Endometrial microvascular endothelial cells (primary cell): Measurements from ENCODE around the gene CLIP3. TPM values are rescaled to one million over a fixed set of nuclear protein-coding genes. Genes with fewer than 3 reads are reported as not detected.

ENCODE experiments used
- in situ Hi-C: cut with HindIII; loops from 2 replicates; pipeline ENCODE4 v1.10.0; 2017; ENCODE audit warnings: low sequenced_read_pairs, low pct_unique_long_range_greater_than_20kb; ENCODE audit errors: inconsistent ontology term
- total RNA-seq: library from RNA; depleted of rRNA; stranded (reverse); fragments of >200 nt; gene quantifications from one replicate; pipeline ENCODE4 v1.2.3, GENCODE V29; 2015; ENCODE audit errors: inconsistent ontology term

The CLIP3 gene
- total RNA-seq, 1 donor from 2014 or later: 5.9 TPM

DNA sequence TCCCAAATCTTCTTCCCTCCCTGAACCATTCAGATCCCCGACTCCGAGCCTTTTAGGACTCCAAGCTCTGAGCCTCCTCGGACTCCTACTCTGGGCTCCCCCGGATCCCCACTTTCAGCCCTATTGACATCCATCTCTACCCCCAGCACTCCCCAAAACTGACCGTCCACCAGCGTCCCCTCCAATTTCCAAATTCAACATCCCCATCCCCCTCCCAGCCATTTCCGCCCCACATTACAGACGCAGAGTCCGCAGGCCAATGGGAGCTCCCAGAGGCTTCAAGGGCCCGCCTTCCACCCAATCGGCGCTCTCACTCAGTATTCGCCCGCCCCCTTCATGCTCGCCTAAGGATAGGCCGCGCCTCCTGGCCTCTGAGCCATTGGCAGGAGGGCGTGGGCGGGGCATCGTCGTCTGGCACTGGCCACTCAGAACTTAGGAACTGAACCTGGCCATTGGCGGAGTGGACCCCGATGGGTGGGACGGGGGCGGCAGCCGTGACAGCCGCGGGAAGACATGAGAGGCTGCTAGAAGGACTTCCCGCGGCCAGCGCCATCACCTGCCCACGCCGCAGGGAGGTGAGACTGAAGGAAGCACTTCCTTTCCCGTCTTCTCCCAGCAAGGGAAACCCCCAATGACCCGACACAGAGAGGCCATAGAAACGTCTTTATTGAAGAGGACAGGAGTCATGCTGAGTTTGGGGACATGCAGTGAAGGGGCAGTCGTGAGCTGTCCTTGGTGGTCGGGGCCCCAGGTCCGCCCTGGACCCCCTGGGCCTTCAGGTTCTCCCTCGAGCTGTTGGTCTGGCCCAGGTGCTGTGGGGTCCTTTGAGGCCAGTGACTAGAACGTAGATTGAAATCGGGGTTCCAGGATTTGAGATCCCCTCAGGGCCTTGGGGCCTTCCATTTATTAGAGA is 18.4 kb downstream of the CLIP3 start, which contains the start of gene ALKBH6:
TSS of gene ALKBH6 (minus strand) at position 202 of the 913 bp plus-strand sequence. CDS start 816 bp downstream, outside the sequence.
- in situ Hi-C loops: no loop called here

DNA sequence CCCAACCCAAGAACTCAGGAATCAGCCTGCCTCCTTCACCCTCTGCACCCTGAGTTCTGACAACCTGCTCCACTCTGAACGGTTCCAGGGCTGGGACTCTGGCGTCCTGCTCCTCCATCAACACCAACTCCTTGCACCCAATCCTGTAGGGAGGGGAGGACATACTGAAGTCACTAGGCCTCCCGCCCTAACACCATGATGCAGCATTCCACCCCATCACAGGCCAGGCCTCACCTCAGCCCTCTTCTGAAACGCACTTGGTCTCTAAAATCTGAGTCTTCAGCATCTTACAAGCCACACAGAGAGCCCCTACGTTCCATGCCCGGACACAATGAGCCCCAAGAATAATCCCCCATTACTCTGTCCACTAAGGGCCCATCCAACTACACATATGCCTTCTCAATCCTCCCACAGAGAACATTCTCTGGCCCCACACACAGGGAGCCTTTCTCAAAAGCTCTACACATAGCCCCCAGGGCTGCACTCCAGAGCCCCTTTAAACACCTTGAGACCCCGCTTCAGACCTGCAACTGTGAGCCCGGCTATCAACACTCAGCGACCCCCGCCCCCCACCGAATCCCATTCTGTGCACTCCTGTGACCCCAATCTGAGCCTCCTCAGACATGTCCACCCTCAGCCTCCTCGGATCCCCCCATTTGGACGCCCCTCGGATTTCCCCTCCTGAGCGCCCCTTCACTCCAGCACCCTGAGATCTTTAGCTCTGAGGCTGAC is 19.2 kb downstream of the CLIP3 start:
- in situ Hi-C loops: no loop called here

DNA sequence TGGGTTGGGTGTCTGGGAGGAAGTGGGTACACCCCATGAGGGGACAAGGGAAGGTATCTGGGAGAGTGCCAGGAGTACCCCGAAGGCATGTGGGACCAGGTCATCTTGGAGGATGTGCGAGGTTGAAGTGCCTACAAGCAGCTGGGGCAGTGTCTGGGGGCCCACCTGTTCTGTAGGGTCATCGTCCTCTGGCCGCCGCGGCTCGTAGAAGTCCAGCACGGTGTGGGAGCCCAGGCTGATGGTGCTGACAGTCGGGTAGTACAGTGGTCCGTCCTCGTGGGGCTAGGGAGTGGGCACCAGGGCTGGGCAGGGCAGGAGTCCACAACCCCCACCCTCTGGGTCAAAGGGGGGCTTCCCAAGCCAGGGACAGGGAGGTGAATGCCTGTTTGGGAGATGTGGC is 22.3 kb downstream of the CLIP3 start:
- in situ Hi-C loops: no loop called here

DNA sequence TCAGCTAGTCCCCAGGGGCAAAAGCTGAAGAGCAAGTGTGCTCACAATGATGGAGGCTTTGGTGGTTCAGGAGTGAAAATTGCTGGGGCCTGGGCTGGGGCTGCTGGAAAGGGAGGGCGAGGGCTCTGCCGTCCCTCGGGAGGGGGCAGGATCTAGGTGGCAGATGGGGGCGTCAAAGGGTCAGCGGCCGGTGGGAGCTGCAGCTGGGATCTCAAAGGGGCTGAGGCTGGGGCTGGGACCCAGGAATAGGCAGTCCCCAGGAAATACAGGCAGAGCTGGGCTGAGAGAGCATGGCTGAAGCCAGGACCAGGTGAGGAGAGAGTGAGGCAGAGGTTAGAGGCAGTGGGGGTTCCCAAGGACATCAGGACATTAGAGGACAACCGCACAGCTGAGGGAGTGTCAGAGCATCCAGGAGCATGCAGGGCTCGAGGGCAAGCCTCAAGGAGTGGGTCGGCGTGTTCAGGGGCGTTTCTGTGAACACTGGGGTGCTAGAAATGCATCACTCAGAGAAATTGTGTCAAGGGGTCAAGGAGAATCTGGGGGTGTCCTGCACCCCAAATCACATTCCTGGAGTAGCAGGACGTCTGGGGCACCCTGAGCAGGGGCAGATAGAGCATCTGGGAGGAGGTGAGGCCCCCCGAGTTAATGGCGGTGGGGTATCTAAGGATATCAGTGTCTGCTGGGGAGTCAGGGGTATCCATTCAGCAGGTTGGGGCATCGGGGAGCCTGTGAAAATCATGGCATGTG is 22.9 kb downstream of the CLIP3 start:
- in situ Hi-C loops: no loop called here

DNA sequence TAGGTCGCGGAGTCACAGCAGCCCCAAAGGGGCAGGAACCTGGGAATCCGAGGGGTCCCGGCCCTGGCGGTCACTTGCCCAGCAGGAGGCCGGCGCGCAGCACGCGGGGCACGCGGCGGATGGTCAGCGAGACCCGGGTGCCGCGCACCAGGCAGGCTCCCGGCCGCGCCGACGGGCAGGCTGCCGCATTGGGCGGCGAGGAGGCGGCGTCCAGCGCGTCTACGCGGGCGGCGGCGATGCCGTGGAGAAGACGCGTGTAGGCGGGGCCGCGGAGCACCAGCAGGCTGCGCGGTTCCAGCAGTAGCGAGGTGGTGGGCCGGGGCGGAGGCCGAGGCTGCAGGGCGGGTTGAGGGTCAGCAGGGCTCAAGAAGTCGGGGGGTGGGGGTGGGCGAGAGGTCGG is 23.5 kb downstream of the CLIP3 start:
- in situ Hi-C loops: no loop called here

DNA sequence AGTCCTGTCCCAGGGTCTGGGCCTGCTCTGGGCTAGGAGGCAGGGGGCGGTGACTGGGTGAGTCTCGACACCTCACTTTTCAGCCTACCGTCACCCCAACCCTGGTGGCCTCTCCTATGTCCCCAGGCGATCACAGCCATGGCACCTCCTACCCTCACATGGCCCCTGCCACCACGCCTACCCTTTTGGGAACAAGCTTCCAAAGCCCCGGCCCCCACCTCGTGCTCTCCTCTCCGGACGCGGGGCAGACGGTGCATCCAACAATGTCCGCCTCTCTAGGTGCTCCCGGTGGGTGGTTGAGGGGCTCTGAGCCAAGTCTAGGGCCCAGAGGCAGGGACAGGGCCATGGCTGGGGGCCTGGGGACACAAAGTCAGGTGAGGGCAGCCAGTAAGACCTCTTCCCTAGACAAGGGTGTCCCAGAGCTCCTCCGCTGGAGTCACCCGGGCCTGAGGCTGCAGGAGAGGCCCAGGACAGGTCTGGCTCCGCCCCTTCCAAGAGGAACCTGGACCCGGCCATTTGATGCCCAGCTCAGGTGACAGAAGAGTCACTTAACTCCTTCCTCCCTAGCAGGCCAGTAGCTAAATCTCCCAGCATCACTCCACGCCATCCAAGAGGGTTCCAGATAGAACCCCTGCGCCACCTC is 24.2 kb downstream of the CLIP3 start, which contains the start of gene SYNE4:
TSS of gene SYNE4 (minus strand) at position 478 of the 643 bp plus-strand sequence. CDS start at position 346, 132 bp downstream.
- in situ Hi-C loops: no loop called here

DNA sequence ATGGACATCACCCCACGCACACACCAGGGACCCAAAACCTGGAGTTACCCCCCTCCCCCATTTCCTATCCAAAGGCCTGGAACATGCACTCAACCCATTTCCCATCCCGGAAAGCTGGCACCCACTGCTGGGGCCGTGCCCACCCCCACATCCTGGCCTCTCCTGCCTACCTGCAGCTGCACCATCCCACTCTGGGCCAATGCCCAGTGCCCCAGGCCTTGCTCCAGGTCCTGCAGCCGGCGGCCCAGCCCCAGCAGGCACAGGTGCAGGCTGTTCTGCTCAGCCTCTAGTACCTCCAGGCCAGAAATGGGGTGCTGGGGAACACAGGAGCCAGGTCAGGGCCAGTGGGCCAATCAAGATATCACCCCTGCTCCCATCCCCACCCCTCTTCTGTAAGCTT is 25.7 kb downstream of the CLIP3 start:
- in situ Hi-C loops: no loop called here

DNA sequence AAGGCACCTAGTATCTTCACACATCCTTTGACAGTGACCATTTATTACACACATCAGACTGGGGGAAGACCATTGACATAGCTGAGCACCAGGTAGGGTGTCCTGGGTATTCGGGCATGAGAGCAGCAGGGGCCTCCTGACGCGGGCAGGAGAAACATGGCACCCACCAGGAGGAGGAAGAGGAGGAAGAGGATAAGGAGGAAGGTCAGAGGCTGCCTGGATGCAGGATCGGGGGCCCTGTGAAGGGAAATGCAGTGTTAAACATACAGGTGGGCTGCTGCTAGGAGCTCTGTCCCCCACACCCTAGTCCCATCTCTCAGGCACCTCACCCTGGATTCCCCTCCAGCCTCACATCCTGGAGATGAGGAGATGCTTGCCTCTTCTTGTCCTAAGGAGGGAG is 29.4 kb downstream of the CLIP3 start:
- in situ Hi-C loops: no loop called here

DNA sequence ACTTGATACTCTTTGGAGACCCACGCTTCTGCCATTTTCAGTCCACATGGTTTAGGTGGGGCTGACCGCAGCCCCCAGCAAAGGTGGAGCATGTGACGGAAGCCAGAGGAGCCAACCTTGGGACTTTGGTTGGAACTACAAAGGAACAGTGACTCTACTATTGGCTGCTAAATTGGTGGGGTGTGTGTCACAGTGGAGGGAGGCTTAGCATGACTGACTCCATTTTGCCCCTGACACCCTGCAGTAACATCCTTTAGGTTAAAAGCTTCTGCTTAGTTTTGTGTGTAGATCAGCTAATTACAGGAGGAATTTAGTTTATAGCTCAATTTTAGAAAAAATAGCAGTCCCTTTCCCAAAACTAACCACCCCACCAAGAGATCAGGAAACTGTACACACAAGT is 31.1 kb downstream of the CLIP3 start:
- in situ Hi-C loops: no loop called here

DNA sequence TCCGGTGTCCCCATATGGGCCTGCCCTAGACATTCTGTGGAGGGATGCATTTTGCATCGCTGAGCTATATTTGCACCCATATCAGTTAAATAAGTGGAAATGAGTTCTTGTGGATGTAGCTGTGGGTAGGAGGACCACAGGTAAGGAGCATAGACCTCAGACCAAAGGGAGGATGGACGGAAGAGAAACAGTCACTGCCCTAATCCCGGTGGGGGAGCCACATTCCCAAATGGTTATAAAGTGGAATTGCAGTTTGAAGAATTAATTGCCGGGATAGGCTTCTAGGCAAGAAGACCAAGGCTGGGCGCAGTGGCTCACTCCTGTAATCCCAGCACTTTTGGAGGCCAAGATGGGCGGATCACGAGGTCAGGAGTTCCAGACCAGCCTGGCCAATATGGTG is 35.9 kb downstream of the CLIP3 start:
- in situ Hi-C loops: no loop called here

DNA sequence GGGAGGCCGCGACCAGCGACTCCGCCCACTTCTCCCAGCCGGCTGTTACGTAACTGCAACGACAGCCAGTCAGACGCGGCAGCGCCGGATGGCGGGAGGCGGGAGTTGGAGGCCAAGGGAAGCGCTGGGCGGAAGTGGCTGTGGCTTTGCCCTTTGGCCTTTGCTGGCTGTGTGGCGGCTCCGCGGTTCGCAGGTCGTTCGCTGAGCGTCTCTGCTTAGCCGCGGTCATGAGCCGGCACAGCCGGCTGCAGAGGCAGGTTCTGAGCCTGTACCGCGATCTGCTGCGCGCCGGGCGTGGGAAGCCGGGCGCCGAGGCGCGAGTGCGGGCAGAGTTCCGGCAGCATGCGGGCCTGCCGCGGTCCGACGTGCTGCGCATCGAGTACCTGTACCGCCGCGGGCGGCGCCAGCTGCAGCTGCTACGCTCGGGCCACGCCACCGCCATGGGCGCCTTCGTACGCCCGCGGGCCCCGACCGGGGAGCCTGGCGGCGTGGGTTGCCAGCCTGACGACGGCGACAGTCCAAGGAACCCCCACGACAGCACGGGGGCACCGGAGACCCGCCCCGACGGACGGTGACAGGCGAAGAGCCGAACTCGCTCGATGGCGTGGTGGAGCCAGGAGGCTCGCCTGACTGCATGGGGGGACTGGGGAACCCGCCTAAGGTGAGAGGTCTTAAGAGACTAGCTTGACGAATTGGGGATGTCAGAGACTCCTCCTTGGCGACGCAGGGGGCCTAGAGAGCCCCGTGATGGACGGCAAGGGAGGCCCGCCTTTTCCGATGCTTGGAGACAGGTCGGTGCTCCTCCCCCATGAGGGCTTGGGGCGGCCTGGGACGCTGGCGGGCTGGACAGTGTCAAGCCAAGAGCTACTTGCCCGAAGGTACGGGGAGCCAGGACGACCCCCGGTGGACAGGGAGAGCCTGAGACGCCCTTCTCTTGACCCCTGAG is 37.4 kb downstream of the CLIP3 start, which contains the start of gene SDHAF1:
TSS of gene SDHAF1 (plus strand) at position 141 of the 946 bp plus-strand sequence. CDS start at position 228, 87 bp downstream.
- in situ Hi-C loops: no loop called here

DNA sequence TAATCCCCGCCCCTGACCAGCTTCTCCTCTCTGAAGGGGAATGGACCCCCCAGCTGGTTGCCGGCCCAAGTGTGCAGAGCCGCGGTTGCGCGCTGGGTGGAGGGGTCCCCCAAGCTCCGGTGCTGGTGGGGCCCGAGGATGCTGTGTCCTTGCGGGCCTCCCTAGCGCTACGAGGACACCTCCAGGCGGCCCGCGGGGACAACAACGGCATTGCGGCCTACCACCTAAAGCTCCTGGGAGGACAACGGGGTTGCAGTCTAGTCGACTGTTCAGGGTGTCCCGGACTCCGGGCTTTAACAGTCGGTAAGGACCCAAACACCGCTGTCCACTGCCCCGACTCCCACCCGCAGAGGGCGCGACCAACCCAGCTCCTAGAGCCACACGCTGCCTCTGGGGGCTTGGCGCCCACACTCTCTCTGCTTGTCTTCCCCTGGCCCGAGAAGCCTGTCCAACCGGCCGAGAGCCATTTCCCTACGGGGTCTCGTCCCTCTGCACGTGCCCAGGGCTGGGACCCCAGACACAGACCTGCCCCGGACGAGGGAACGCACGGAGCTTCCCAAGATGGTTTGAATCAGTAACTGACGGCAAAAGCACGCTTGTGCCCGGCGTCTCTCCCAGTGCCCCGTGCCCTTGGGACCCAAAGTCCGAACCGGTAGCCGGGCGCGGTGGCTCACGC is 38.6 kb downstream of the CLIP3 start:
- in situ Hi-C loops: no loop called here

DNA sequence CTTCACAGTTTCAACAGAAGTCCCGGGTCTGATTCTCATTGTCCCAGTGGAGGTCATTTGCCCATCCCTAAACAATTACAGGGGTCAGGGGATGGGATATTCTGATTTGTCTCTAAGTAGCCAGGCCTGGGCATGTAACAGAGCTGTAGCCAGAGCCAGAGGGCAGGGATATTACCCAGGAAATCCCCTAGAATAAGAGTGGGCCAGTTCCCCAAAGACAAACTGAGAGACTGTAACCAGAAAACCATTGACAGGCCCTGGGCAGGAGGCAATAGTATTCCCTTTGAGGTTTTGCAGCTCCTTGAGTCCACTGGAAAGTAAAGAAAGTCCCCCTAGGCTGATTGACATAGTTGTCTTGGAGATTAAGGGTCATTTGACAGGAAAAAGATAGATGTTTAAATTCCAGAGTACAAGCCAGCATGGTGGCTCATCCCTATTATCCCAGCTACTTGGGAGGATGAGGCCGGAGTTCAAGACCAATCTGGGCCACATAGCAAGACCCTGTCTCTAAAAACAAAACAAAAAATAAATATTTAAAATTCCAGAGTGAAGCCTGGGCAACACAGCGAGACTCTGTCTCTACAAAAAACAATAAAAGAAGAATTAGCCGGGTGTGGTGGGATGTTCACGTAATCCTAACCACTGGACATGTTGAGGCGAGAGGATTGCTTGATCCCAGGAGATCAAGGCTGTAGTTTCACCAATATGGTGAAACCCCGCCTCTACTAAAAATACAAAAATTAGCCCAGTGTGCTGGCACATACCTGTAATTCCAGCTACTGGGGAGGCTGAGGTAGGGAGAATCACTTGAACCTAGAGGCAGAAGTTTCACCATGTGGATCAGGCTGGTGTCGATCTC is 39.5 kb downstream of the CLIP3 start:
- in situ Hi-C loops: no loop called here

DNA sequence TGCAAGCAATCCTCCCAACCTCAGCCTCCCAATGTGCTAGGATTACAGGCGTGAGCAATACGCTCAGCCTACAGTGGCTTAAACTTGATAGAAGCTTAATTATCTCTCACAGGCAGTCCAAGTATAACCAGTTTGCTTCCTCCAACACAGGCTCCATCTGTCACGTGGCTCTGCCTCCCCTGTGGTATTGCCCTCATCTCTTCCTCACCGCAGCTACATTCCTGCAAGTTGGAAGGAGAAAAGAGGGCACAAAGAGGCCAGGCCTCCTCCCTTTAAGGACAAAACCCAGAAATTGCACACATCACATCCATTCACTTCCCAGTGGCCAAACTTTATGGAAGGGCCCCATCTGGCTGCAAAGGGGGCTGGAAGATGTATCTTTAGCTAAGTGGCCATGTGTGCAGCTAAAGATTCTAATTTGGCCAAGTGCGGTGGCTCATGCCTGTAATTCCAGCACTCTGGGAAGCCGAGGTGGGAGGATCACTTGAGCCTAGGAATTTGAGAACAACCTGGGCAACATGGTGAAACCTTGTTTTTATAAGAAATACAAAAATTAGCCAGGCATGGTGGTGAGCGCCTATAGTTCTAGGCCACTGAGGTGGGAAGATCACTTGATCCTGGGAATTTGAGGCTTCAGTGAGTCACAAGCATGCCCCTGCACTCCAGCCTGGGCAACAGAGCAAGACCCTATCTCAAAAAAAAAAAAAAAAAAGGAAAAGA is 40.8 kb downstream of the CLIP3 start:
- in situ Hi-C loops: no loop called here

DNA sequence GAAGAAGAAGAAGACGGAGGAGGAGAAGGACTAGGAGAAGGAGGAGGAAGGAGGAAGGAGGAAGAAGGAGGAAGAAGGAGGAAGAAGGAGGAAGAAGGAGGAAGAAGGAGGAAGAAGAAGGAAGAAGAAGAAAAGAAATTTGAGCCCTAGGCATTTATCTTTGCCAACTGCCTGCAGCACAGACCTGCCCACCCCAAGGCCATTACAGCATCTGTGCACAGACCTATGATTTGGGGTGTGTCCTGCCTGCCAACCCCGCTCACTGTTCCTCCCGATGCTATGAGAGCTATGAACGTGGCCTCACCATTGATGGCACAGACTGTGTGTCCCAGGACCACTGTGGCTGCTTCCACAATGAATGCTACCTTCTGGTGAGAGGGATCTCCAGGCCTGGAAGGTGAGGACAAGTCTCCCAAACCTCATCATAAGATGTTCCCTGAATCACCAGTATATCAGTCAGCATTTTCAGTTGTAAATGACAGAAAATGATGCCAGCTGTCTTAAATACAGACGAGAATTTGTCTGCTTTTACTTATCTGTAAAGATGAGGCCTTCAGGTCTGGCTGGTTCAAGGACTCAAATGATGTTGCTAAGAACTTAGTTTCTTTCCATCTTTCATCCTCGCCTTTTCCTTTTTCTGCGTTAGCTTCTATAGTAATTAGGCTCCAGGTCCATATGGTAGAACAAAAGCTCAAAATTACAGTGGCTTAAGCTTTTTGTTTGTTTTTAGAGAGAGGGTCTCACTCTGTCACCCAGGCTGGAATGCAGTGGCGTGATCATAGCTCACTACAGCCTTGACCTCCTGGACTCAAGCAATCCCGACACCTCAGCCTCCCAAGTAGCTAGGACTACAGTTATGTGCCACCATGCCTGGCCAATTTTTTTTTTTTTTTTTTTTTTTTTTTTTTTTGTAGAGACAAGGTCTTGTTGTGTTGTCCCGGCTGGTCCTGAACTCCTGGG is 41.6 kb downstream of the CLIP3 start:
- in situ Hi-C loops: no loop called here
